Measurements from ENCODE around the gene DDOST. TPM values are rescaled to one million over a fixed set of nuclear protein-coding genes. Genes with fewer than 3 reads are reported as not detected.

The DDOST gene
- total RNA-seq, 2 experiments from 2014 or later, result 111 to 148 TPM

DNA sequence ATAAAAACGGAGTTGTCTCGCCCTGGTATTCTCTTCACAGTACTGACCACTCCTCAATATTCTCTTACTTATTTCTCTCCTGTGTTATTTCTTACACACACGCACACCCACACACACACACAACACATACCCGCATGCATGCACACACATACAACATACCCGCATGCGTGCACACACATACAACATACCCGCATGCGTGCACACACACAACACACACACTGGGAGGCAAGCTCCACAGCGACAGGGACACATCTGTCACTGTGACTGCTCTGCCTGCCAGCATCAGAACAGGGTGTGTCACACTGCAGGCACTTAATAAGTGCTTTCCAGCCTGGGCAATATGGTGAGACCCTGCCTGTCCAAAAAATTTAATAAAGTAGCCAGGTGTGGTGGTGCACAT, 20.8 kb upstream of the DDOST start:
- CTCF ChIA-PET (ENCODE audit: unreplicated experiment), result interaction anchor here (0.6 to 1.1 kb wide), 2 partner anchors 15 to 20 kb away, joined by 3 read pairs; partner anchors contain the start of gene DDOST
- BruUV-seq (replicated peaks), result no TSS peak

GRCh38 chr1:20680269-20680668, 19.1 kb upstream of the DDOST start:
- no peak overlapping the region for H3K4me3 ChIP-seq (ENCODE audit: low read depth, low read length, poor library complexity, severe bottlenecking)
- intact Hi-C loops (cut with micrococcal nuclease; ENCODE audit: unreplicated experiment), result no loop called here
- POLR2A ChIA-PET, result no interaction called here

More for the DNA sequence above, 20.8 kb upstream of the DDOST start:
- H3K9me3 ChIP-seq (ENCODE audit: low read length), result peaks cover 6% of the 10 kb centered on the region
- no peaks in the 10 kb centered on the region for H3K9me2 ChIP-seq (ENCODE audit: insufficient read depth, low read length)
- H4K20me1 ChIP-seq (ENCODE audit: insufficient read depth, low read length), result no peaks in the 10 kb centered on the region
- no peak for DNase-seq (ENCODE audit: low spot score)
- POLR2A ChIA-PET, result no interaction called here
- TF ChIP-seq CTCF (conservative IDR thresholded peaks at IDR 0.05; ENCODE audit: low read length) (no peak), EZH2phosphoT487 (IDR thresholded peaks at IDR 0.05; ENCODE audit: borderline replicate concordance, low read depth, low read length) (no peak)
- H3K4me1 ChIP-seq (ENCODE audit: insufficient read depth, low read length, poor library complexity, severe bottlenecking), result peaks cover 30% of the 10 kb centered on the region
- no peak overlapping the region for H3K27ac ChIP-seq (ENCODE audit: low read depth, low read length, poor library complexity, severe bottlenecking)
- H3K4me2 ChIP-seq (ENCODE audit: low read length), result peak overlapping the region; percentile 49; the same call in 1 of the 2 replicates
- H3K79me2 ChIP-seq (ENCODE audit: insufficient read depth, low read depth, low read length), result no peaks in the 10 kb centered on the region
- intact Hi-C loops (cut with micrococcal nuclease; ENCODE audit: unreplicated experiment), result no loop called here
- no peak overlapping the region for H3K4me3 ChIP-seq (ENCODE audit: low read depth, low read length, poor library complexity, severe bottlenecking)
- no peaks in the 10 kb centered on the region for H3K36me3 ChIP-seq (ENCODE audit: insufficient read depth, low read length)
- H2AFZ ChIP-seq (ENCODE audit: low read length), result peak overlapping the region; percentile 48; the same call in 1 of the 2 replicates

More at GRCh38 chr1:20680269-20680668, 19.1 kb upstream of the DDOST start:
- BruUV-seq (replicated peaks), result no TSS peak
- H2AFZ ChIP-seq (ENCODE audit: low read length), result no peak overlapping the region
- H3K9me2 ChIP-seq (ENCODE audit: insufficient read depth, low read length), result no peaks in the 10 kb centered on the region
- H3K79me2 ChIP-seq (ENCODE audit: insufficient read depth, low read depth, low read length), result no peaks in the 10 kb centered on the region
- peaks cover 6% of the 10 kb centered on the region for H3K9me3 ChIP-seq (ENCODE audit: low read length)
- no peaks in the 10 kb centered on the region for H4K20me1 ChIP-seq (ENCODE audit: insufficient read depth, low read length)
- CTCF ChIA-PET (ENCODE audit: unreplicated experiment), result no interaction called here
- no peaks in the 10 kb centered on the region for H3K36me3 ChIP-seq (ENCODE audit: insufficient read depth, low read length)
- no peak overlapping the region for H3K27ac ChIP-seq (ENCODE audit: low read depth, low read length, poor library complexity, severe bottlenecking)
- peaks cover 35% of the 10 kb centered on the region for H3K4me1 ChIP-seq (ENCODE audit: insufficient read depth, low read length, poor library complexity, severe bottlenecking)
- TF ChIP-seq CTCF (conservative IDR thresholded peaks at IDR 0.05; ENCODE audit: low read length) (no peak), EZH2phosphoT487 (IDR thresholded peaks at IDR 0.05; ENCODE audit: borderline replicate concordance, low read depth, low read length) (no peak)
- H3K4me2 ChIP-seq (ENCODE audit: low read length), result no peak overlapping the region
- DNase-seq (ENCODE audit: low spot score), result no peak

Measured in OCI-LY7 (cell line).